ENCODE measurements around the gene EPS8L3.

Gene EPS8L3

GRCh38 chr1:109793089-109793485, 29.4 kb upstream of the EPS8L3 start:
- DNase-seq: no peak

- DNase-seq: no peak
Observed at GRCh38 chr1:109792056-109792831, 28.5 kb upstream of the EPS8L3 start.

- DNase-seq: no peak
Observed at GRCh38 chr1:109791495-109792043, 27.8 kb upstream of the EPS8L3 start.

- DNase-seq: peak; percentile 74 to 80
Observed at GRCh38 chr1:109790735-109791494, 27.2 kb upstream of the EPS8L3 start.

- DNase-seq: no peak
Observed at GRCh38 chr1:109790329-109790728, 26.6 kb upstream of the EPS8L3 start.

- no peak for DNase-seq
Observed at GRCh38 chr1:109789551-109790180, 25.9 kb upstream of the EPS8L3 start.

- no peak for DNase-seq
Observed at GRCh38 chr1:109788695-109789521, 25.2 kb upstream of the EPS8L3 start.

GRCh38 chr1:109787845-109788601, 24.3 kb upstream of the EPS8L3 start:
- no peak for DNase-seq

- DNase-seq: no peak
Observed at GRCh38 chr1:109787211-109787844, 23.6 kb upstream of the EPS8L3 start.

- no peak for DNase-seq
Observed at GRCh38 chr1:109786531-109787021, 22.9 kb upstream of the EPS8L3 start.

GRCh38 chr1:109786112-109786480, 22.4 kb upstream of the EPS8L3 start:
- no peak for DNase-seq

- DNase-seq: no peak
Observed at GRCh38 chr1:109785446-109786111, 21.9 kb upstream of the EPS8L3 start.

- DNase-seq: no peak
Observed at GRCh38 chr1:109784551-109785252, 21.0 kb upstream of the EPS8L3 start.

GRCh38 chr1:109783436-109783835, 19.7 kb upstream of the EPS8L3 start:
- no peak for DNase-seq

GRCh38 chr1:109782927-109783326, 19.2 kb upstream of the EPS8L3 start:
- DNase-seq: no peak

- DNase-seq: no peak
Observed at GRCh38 chr1:109782514-109782913, 18.8 kb upstream of the EPS8L3 start.

GRCh38 chr1:109781806-109782205, 18.1 kb upstream of the EPS8L3 start:
- DNase-seq: no peak

- no peak for DNase-seq
Observed at GRCh38 chr1:109780982-109781381, 17.3 kb upstream of the EPS8L3 start.

- DNase-seq: no peak
Observed at GRCh38 chr1:109777980-109778625, 14.4 kb upstream of the EPS8L3 start.

Measured in stimulated activated CD4-positive, alpha-beta T cell treated with anti-CD3 and anti-CD28 coated beads, Interleukin-2, amount 100 ng/mL, for 24 hours (primary cell).